Colon (tissue), 2 donors: ENCODE results near the gene CCDC82.
"Not testable (repeated sequence)": the region's sequence is repeated elsewhere in the genome, so short reads cannot be mapped to it uniquely, and the experiment has no call there.

ENCODE experiments used
- FAIRE-seq: peaks from 2 replicates; lab custom pipeline; 2012; peaks lifted over from hg19 to GRCh38; lab: Jason Lieb, UNC
- donor health status: control.
- donor health status: control.

Gene CCDC82

GRCh38 chr11:96389720-96390487 lies at the start of gene CCDC82, which contains the start of gene JRKL:
Gene CCDC82, minus strand, starts transcription at chr11:96389912. Its CDS starts 5,165 bp downstream, at chr11:96384747.
Gene JRKL, plus strand, starts transcription at chr11:96390013. Its CDS starts 637 bp downstream, at chr11:96390650.
- FAIRE-seq, result no peak

GRCh38 chr11:96432654-96433053 lies 42.9 kb upstream of the CCDC82 start:
- not testable (repeated sequence) for FAIRE-seq

- no peak for FAIRE-seq
These were observed 41.0 kb upstream of the CCDC82 start for GRCh38 chr11:96430668-96431067.

GRCh38 chr11:96424693-96425092 lies 35.0 kb upstream of the CCDC82 start:
- FAIRE-seq, result no peak

DNA sequence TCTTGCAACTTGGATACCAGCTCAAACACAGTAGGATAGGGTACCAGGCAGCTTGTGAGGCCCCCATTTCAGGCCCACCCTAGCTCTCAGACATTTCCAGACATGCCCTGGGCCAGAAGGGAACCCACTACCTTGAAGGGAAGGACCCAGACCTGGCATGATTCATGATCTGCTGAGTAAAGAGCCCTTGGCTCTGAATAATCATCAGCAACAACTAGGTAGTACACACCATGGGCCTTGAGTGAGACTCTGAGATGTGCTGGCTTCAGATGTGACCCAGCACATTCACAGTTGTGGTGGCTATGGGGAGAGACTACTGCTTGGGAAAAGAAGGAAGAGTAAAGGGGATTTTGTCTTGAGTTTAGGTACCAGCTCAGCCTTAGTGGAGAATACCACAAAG lies 23.7 kb upstream of the CCDC82 start:
- FAIRE-seq, result no peak

DNA sequence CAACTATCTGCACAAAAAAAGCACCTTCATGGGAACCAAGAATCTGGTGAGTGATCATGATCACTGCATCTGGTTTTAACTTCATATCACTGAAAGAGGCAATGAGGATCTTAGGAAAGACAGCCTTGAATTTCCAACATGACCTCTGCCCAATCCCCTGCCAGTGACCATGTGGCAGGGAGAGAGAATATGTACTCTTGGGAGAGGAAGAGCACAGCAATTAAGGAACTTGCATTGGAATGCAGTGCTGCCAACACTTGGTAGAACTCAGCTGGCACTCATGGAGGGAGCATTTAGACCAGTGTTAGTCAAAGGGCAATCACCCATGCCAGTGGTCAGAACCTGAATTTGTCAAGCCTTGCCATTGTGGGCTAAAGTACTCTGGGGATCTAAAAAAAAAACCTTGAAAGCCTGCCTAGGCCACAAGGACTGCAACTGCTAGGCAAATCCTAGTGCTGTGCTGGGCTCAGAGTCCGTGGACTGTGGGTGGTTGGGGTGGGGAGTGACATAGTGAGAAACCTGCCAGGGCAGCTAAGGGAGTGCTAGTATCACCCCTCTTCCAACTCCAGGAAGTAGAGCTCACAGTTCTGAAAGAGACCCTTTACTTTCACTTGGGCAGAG lies 23.2 kb upstream of the CCDC82 start:
- FAIRE-seq, result no peak

GRCh38 chr11:96411412-96411811 lies 21.7 kb upstream of the CCDC82 start:
- FAIRE-seq, result not testable (repeated sequence)

GRCh38 chr11:96400697-96401096 lies 11.0 kb upstream of the CCDC82 start:
- no peak for FAIRE-seq

- no peak for FAIRE-seq
These were observed 8.2 kb upstream of the CCDC82 start for GRCh38 chr11:96397863-96398262.

DNA sequence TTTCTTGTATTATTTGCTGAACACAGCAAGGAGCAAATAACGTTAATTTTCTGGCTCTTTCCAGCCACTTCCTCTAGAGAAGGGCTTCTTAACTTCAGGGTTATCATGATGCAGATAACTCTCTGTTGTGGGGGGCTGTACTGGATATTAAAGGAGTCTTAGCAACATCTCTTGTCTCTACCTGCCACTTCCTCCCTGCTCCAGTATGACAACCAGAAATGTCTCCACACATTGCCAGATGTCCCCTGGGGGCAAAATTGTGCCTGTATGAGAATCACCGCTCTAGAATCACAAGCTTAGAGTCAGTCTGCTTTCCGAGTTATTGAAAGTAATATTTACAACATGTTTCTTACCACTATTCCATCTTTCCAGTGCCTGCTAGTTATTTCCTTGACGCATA lies 6.9 kb upstream of the CCDC82 start:
- FAIRE-seq, result no peak

DNA sequence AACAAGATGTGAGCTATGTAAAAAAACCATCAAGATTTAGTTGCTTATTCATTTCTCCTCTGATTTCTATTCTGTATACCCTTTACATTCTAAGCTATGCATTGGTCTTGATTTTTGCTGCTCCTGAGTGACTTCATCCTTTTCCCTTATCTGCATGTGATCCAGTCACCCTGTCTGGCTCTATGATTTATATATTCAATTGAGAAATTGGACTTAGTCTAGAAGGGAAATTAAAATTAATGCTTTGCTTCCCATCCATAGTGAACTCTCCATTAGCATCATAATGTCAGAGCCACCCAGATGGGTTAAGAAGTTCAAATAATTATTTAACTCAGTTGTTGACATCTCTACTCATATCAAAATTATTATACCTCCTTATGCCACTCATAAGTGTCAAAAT lies 5.1 kb upstream of the CCDC82 start:
- FAIRE-seq, result no peak

- FAIRE-seq, result no peak
These were observed 4.1 kb upstream of the CCDC82 start for GRCh38 chr11:96393753-96394348.

GRCh38 chr11:96391698-96392307 lies 2.1 kb upstream of the CCDC82 start:
- FAIRE-seq, result no peak

- no peak for FAIRE-seq
These were observed 728 bp upstream of the CCDC82 start for GRCh38 chr11:96390488-96390792.

- no peak for FAIRE-seq
These were observed 607 bp downstream of the CCDC82 start for GRCh38 chr11:96388891-96389719.

GRCh38 chr11:96385187-96385586 lies 4.5 kb downstream of the CCDC82 start:
- FAIRE-seq, result no peak

GRCh38 chr11:96384156-96384555 lies 5.6 kb downstream of the CCDC82 start:
- FAIRE-seq, result no peak

- no peak for FAIRE-seq
These were observed 12.9 kb downstream of the CCDC82 start for GRCh38 chr11:96376796-96377195.

DNA sequence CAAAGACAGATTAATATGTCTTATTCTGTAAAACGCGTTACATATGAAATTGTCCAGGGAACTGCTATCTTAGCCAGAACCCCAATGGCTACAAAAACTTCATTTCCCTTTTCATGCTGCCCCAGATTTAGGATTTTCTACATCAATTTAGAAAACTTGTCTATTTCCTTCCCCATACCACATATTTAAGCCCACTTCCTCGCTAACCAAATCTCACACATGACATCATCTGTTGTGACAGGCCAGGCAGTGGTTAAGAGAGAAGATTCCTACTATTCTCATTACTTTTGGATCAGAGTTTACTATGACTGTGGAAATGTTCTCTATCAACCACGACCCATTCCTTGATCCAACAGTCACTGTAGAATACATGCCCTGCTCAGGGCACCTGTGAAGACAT lies 15.9 kb downstream of the CCDC82 start:
- no peak for FAIRE-seq

DNA sequence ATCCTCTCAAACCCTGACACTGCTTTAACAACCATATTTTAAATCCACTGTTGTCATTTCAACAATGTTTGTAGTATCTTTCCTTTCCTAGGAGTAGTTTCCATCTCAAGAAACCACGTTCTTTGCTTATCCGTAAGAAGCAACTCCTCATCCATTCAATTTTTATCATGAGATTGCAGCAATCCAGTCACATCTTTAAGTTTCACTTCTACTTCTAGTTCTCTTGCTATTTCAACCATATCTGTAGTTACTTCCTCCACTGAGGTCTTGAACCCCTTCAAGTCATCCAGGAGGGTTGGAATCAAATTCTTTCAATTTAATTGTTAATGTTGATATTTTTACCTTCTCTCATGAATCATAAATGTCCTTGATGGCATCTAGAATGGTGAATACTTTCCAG lies 22.4 kb downstream of the CCDC82 start:
- no peak for FAIRE-seq

DNA sequence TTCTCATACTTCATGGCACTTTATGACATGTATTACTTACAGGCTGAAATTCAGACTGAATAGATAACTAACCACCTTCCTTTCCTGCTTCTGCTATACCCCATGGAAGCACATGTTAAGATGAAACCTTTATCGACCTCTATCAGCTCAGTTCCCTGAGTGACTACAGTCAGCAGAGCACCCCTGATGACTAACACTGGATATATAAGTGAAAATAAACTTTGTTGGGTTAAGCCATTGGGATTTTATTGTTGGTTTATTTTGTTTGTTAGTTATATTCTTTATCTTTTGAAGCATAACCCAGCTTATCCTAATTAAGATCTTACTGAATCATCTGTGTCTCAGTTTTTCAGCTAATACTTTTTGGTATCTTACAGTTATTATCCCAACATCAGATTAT lies 23.7 kb downstream of the CCDC82 start:
- no peak for FAIRE-seq

DNA sequence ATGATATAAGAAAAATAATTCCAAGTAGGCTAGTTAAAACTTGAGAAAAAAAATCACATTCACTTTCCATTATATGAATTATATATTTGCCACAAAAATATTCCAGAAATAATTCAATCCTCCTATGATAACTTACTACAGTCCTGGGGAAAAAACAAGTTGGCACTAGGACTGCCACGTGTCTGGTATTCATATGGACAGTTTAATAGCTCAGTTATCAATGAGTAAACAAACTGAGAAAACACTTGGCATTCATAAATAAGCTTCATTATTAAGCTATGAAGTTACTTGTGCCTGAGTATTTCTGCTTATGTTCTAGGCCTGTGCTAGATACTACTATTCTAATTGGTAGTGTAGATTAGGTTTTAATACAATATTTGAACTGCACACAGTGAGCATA lies 24.2 kb downstream of the CCDC82 start:
- FAIRE-seq, result no peak
